Measurements from ENCODE around the gene SLC13A3.

SLC13A3 gene

GRCh38 chr20:46604551-46605133 lies 46.6 kb downstream of the SLC13A3 start:
- no peak for DNase-seq

- no peak for DNase-seq
Measured at GRCh38 chr20:46602429-46602828, 48.8 kb downstream of the SLC13A3 start.

GRCh38 chr20:46601603-46602122 lies 49.6 kb downstream of the SLC13A3 start:
- DNase-seq: no peak

- no peak for DNase-seq
Measured at GRCh38 chr20:46600286-46600752, 50.9 kb downstream of the SLC13A3 start.

- DNase-seq: no peak
Measured at GRCh38 chr20:46599227-46599987, 51.9 kb downstream of the SLC13A3 start.

- DNase-seq: no peak
Measured at GRCh38 chr20:46595933-46596332, 55.3 kb downstream of the SLC13A3 start.

GRCh38 chr20:46594725-46595124 lies 56.5 kb downstream of the SLC13A3 start:
- no peak for DNase-seq

GRCh38 chr20:46592580-46593362 lies 58.5 kb downstream of the SLC13A3 start:
- no peak for DNase-seq

GRCh38 chr20:46590443-46590842 lies 60.8 kb downstream of the SLC13A3 start:
- no peak for DNase-seq

GRCh38 chr20:46588532-46589511 lies 62.4 kb downstream of the SLC13A3 start:
- DNase-seq: no peak

GRCh38 chr20:46587986-46588385 lies 63.3 kb downstream of the SLC13A3 start:
- DNase-seq: no peak

- no peak for DNase-seq
Measured at GRCh38 chr20:46586724-46587123, 64.5 kb downstream of the SLC13A3 start.

GRCh38 chr20:46584508-46584907 lies 66.8 kb downstream of the SLC13A3 start:
- no peak for DNase-seq

GRCh38 chr20:46583411-46584214 lies 67.6 kb downstream of the SLC13A3 start:
- DNase-seq: no peak

GRCh38 chr20:46582648-46583047 lies 68.6 kb downstream of the SLC13A3 start:
- no peak for DNase-seq

GRCh38 chr20:46581391-46581790 lies 69.9 kb downstream of the SLC13A3 start:
- DNase-seq: no peak

GRCh38 chr20:46580613-46581205 lies 70.5 kb downstream of the SLC13A3 start:
- DNase-seq: no peak

GRCh38 chr20:46578745-46579144 lies 72.5 kb downstream of the SLC13A3 start:
- DNase-seq: no peak

- no peak for DNase-seq
Measured at GRCh38 chr20:46576774-46577395, 74.4 kb downstream of the SLC13A3 start.

- DNase-seq: no peak
Measured at GRCh38 chr20:46575937-46576461, 75.3 kb downstream of the SLC13A3 start.

Measured in left hindlimb (tissue), 1 donor.